Kidney (tissue), 14 donors: Measurements from ENCODE around the gene KIRREL2. TPM values are rescaled to one million over a fixed set of nuclear protein-coding genes. Genes with fewer than 3 reads are reported as not detected.

Experiments used
- DNase-seq, 5 donors: peaks; one replicate each; pipeline ENCODE4 v3.0.0-alpha.2; 2013 to 2020
- FAIRE-seq: peaks from 2 replicates; lab custom pipeline; 2012; peaks lifted over from hg19 to GRCh38; lab: Jason Lieb, UNC
- H3K27ac ChIP-seq, 2 donors: one replicate each; pipeline ENCODE4 v1.7.0; 2013; ENCODE audit warnings: low read depth in 2 of 2, low read length in 2 of 2, inconsistent platforms in 1 of 2
- H3K27me3 ChIP-seq: one replicate; pipeline ENCODE4 v1.7.1; 2013; ENCODE audit warnings: low read length, inconsistent platforms; ENCODE audit not compliant: control insufficient read depth, insufficient read depth
- H3K36me3 ChIP-seq, 3 donors: one replicate each; pipeline versions ENCODE4 v1.7.0 to v1.7.1; 2013; ENCODE audit warnings: low read length in 3 of 3, control low read depth in 1 of 3, inconsistent platforms in 1 of 3; ENCODE audit not compliant: insufficient read depth in 3 of 3, control insufficient read depth in 2 of 3
- H3K4me1 ChIP-seq, 3 donors: one replicate each; pipeline versions ENCODE4 v1.7.0 to v1.7.1; 2013; ENCODE audit warnings: low read length in 3 of 3, inconsistent platforms in 1 of 3, low read depth in 1 of 3; ENCODE audit not compliant: control insufficient read depth in 2 of 3, insufficient read depth in 2 of 3
- H3K4me3 ChIP-seq, 3 donors: one replicate each; pipeline versions ENCODE4 v1.7.0 to v1.8.1; 2013; ENCODE audit warnings: low read length in 3 of 3, control low read depth in 1 of 3, inconsistent platforms in 1 of 3
- H3K9ac ChIP-seq, 3 donors: one replicate each; pipeline versions ENCODE4 v1.7.0 to v1.7.1; 2013; ENCODE audit warnings: low read length in 3 of 3, control low read depth in 1 of 3, inconsistent platforms in 1 of 3
- H3K9me3 ChIP-seq, 3 donors: one replicate each; pipeline versions ENCODE4 v1.7.0 to v1.7.1; 2013; ENCODE audit warnings: low read length in 3 of 3, control low read depth in 1 of 3, inconsistent platforms in 1 of 3; ENCODE audit not compliant: control insufficient read depth in 2 of 3, insufficient read depth in 1 of 3
- CTCF ChIP-seq: IDR thresholded peaks from 3 replicates; pipeline ENCODE4 v1.5.1; 2012; ENCODE audit warnings: mild to moderate bottlenecking, moderate library complexity, borderline replicate concordance; ENCODE audit not compliant: insufficient read depth; ENCODE audit errors: extremely low read depth
- intact Hi-C: fragments of 100-400 bp; cut with DNase I; formaldehyde crosslinking; loops from one replicate; pipeline ENCODE4 v1.11.1; 2022
- polyA plus RNA-seq: library from polyadenylated mRNA; stranded (reverse); fragments of 350-450 nt; fragmentation: Illumina TruSeq; extraction: RNeasy Lipid Tissue Mini Kit (QIAGEN cat#74804); gene quantifications from one replicate; pipeline ENCODE4 v1.2.3, GENCODE V29; 2014; ENCODE audit warnings: low read depth, low replicate concordance; ENCODE audit not compliant: insufficient read depth
- total RNA-seq: library from RNA; stranded (reverse); fragmentation: NEBNext Ultra II Directional; extraction: Animal tissue kit (Norgen Biotek cat#: 25700); gene quantifications from one replicate; pipeline ENCODE4 v1.2.1, GENCODE V29; 2021
- donor health status: control.
- donor health status: control.
- donor health status: control.
- donor health status: control.
- donor health status: control.
- donor health status: DM: yes; HTN: yes; CAD: no.
- donor health status: Normal renal cell carcinoma (clear cell type).

The KIRREL2 gene
- total and polyA plus RNA-seq, 2 donors from 2014 or later, result 0.82 TPM; not detected in 1

GRCh38 chr19:35879770-35880317, 23.1 kb downstream of the KIRREL2 start:
- intact Hi-C loops, result loop anchor here (5.0 kb wide), 1 partner anchor 52 kb away; no protein-coding TSS in a partner anchor

GRCh38 chr19:35882114-35882832, 25.6 kb downstream of the KIRREL2 start:
- Histone ChIP-seq H3K4me3 (no peak overlapping the region), H3K27me3 (no peaks in the 10 kb centered on the region), H3K27ac (no peak overlapping the region), H3K9ac (no peak overlapping the region), H3K9me3 (no peaks in the 10 kb centered on the region), H3K4me1 (no peaks in the 10 kb centered on the region), H3K36me3 (no peaks in the 10 kb centered on the region)
- intact Hi-C loops, result loop anchor here (5.0 kb wide), 1 partner anchor 50 kb away; no protein-coding TSS in a partner anchor
- DNase-seq (peak in 3 of 5 donors; percentile 65 to 87 (median 77)), FAIRE-seq (peak; percentile 92)
- TF ChIP-seq CTCF, result peak; percentile 58

More at GRCh38 chr19:35879770-35880317, 23.1 kb downstream of the KIRREL2 start:
- Histone ChIP-seq H3K9ac (no peak overlapping the region), H3K4me1 (no peaks in the 10 kb centered on the region), H3K36me3 (no peaks in the 10 kb centered on the region), H3K9me3 (no peaks in the 10 kb centered on the region), H3K27me3 (no peaks in the 10 kb centered on the region), H3K27ac (no peak overlapping the region), H3K4me3 (no peak overlapping the region)
- DNase-seq (peak; percentile 91 to 96 (median 94)), FAIRE-seq (no peak)
- TF ChIP-seq CTCF, result no peak

GRCh38 chr19:35883882-35884281, 27.2 kb downstream of the KIRREL2 start:
- FAIRE-seq (no peak), DNase-seq (no peak)
- H3K9ac ChIP-seq, result no peak overlapping the region
- H3K27me3 ChIP-seq, result no peaks in the 10 kb centered on the region
- no peak for TF ChIP-seq CTCF
- no peak overlapping the region for H3K27ac ChIP-seq
- no peaks in the 10 kb centered on the region for H3K4me1 ChIP-seq
- peaks cover 0 to 9% (median 3%) of the 10 kb centered on the region in 3 donors for H3K36me3 ChIP-seq
- H3K4me3 ChIP-seq, result no peak overlapping the region
- intact Hi-C loops, result loop anchor here (5.0 kb wide), 1 partner anchor 48 kb away; no protein-coding TSS in a partner anchor
- H3K9me3 ChIP-seq, result no peaks in the 10 kb centered on the region
